Neural progenitor cell (in vitro differentiated cells): ENCODE measurements around the gene CHST8. TPM values are rescaled to one million over a fixed set of nuclear protein-coding genes. Genes with fewer than 3 reads are reported as not detected.

Experiments used
- DNase-seq: peaks from one replicate; pipeline ENCODE4 v3.0.0-alpha.2; 2016; ENCODE audit warnings: low spot score
- H2AFZ ChIP-seq: fragments of 200-600 bp; sonication (generic); replicated peaks from 2 replicates; pipeline ENCODE4 v1.6.1; 2016; ENCODE audit warnings: antibody characterized with exemption
- H3F3A ChIP-seq: fragments of 200-600 bp; sonication (generic); 2 replicates; pipeline ENCODE4 v1.6.1; 2016; ENCODE audit warnings: antibody characterized with exemption, low read depth
- H3K27ac ChIP-seq: fragments of 200-600 bp; sonication (generic); 2 replicates; pipeline ENCODE4 v1.5.1; 2016; ENCODE audit warnings: mild to moderate bottlenecking
- H3K27me3 ChIP-seq: fragments of 200-600 bp; sonication (generic); 2 replicates; pipeline ENCODE4 v1.6.1; 2016; ENCODE audit warnings: mild to moderate bottlenecking, moderate library complexity
- H3K36me3 ChIP-seq: fragments of 200-600 bp; sonication (generic); 2 replicates; pipeline ENCODE4 v1.5.1; 2016
- H3K4me1 ChIP-seq: fragments of 200-600 bp; sonication (generic); 2 replicates; pipeline ENCODE4 v1.6.1; 2016; ENCODE audit warnings: mixed run types
- H3K4me2 ChIP-seq: fragments of 200-600 bp; sonication (generic); 2 replicates; pipeline ENCODE4 v1.6.1; 2016
- H3K4me3 ChIP-seq: fragments of 200-600 bp; sonication (generic); 2 replicates; pipeline ENCODE4 v1.5.1; 2016
- H3K79me2 ChIP-seq: fragments of 200-600 bp; sonication (generic); 2 replicates; pipeline ENCODE4 v1.6.1; 2016; ENCODE audit warnings: low read depth
- H3K9ac ChIP-seq: fragments of 200-600 bp; sonication (generic); 2 replicates; pipeline ENCODE4 v1.6.1; 2016
- H3K9me3 ChIP-seq: fragments of 200-600 bp; sonication (generic); 2 replicates; pipeline ENCODE4 v1.5.1; 2016; ENCODE audit warnings: low read depth
- H4K20me1 ChIP-seq: fragments of 200-600 bp; sonication (generic); 2 replicates; pipeline ENCODE4 v1.6.1; 2016; ENCODE audit warnings: low read depth
- H3K27ac Mint-ChIP-seq: 3 replicates; pipeline ENCODE4 v1.8.0; 2021; ENCODE audit warnings: mixed read lengths
- H3K27me3 Mint-ChIP-seq: 2 replicates; pipeline ENCODE4 v1.8.0; 2022; ENCODE audit warnings: low read depth, mild to moderate bottlenecking, inconsistent platforms, moderate library complexity, mixed read lengths; ENCODE audit not compliant: insufficient read depth
- H3K36me3 Mint-ChIP-seq: 3 replicates; pipeline ENCODE4 v1.8.0; 2021; ENCODE audit warnings: mixed read lengths
- H3K4me1 Mint-ChIP-seq: 3 replicates; pipeline ENCODE4 v1.8.0; 2021; ENCODE audit warnings: mixed read lengths
- H3K4me3 Mint-ChIP-seq: 3 replicates; pipeline ENCODE4 v1.8.0; 2021; ENCODE audit warnings: mild to moderate bottlenecking, moderate library complexity, mixed read lengths
- H3K9me3 Mint-ChIP-seq: 3 replicates; pipeline ENCODE4 v1.8.0; 2020; ENCODE audit warnings: mixed read lengths
- CTCF ChIP-seq: fragments of 200-600 bp; sonication (generic); IDR thresholded peaks from 2 replicates; pipeline ENCODE4 v1.5.1; 2017; ENCODE audit warnings: antibody characterized with exemption, mild to moderate bottlenecking
- EZH2 ChIP-seq: fragments of 200-600 bp; sonication (generic); IDR thresholded peaks from 2 replicates; pipeline ENCODE4 v1.6.1; 2017; ENCODE audit warnings: antibody characterized with exemption, mild to moderate bottlenecking, moderate library complexity
- EZH2phosphoT487 ChIP-seq: fragments of 200-600 bp; sonication (generic); IDR thresholded peaks from 2 replicates; pipeline ENCODE4 v1.6.1; 2017; ENCODE audit warnings: antibody characterized with exemption
- total RNA-seq: library from RNA; depleted of rRNA; stranded (reverse); fragments of >200 nt; gene quantifications from 2 replicates; pipeline ENCODE4 v1.2.3, GENCODE V29; 2015; ENCODE audit warnings: low replicate concordance

The CHST8 gene
- total RNA-seq, 1 donor from 2014 or later = 0.92 TPM

DNA sequence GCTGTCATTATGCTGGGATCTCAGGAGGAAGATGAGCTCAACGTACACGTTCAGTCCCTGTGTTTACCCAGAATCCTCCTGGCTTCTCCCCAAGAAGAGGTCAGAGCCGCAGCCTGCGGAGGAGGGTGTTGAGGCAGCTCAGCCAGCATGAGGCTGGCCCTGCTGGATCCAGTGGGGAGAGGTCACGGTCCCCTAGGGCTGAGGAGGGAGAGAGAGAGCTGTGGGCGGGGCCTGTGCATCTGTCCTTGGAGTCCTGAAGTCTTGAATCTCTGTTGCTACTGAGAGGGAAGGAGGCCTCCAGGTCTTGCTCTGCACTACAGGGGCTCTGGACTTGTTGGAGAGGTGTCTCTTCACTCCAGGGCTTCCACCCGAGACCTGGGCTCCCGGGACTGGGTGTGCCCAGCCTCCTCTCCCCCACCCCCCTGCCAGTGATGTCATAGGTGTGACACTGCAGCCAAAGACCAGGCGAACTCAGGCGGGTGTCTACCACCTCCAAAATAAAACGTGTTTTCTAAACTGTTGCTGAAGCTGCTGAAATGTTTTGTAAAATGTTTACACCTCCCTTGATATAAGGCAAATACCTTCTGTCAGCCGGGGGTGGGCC lies 97.0 kb downstream of the CHST8 start:
- no peak overlapping the region for H3K9ac ChIP-seq
- H3F3A ChIP-seq = no peaks in the 10 kb centered on the region
- no peaks in the 10 kb centered on the region for H3K27me3 ChIP-seq
- H3K4me1 ChIP-seq = no peaks in the 10 kb centered on the region
- no peaks in the 10 kb centered on the region for H3K9me3 ChIP-seq
- H3K27ac Mint-ChIP-seq = peak overlapping the region; percentile 18
- peaks cover 3% of the 10 kb centered on the region for H3K9me3 Mint-ChIP-seq
- H3K36me3 ChIP-seq = no peaks in the 10 kb centered on the region
- no peak overlapping the region for H3K4me3 ChIP-seq
- no peak for DNase-seq
- no peak overlapping the region for H3K4me3 Mint-ChIP-seq
- no peak overlapping the region for H3K27ac ChIP-seq
- no peaks in the 10 kb centered on the region for H3K36me3 Mint-ChIP-seq
- no peak overlapping the region for H2AFZ ChIP-seq
- no peaks in the 10 kb centered on the region for H4K20me1 ChIP-seq
- H3K27me3 Mint-ChIP-seq = peaks cover 11% of the 10 kb centered on the region
- TF ChIP-seq EZH2phosphoT487 = no peak
- no peak for TF ChIP-seq CTCF
- TF ChIP-seq EZH2 = no peak
- peaks cover 4% of the 10 kb centered on the region for H3K4me1 Mint-ChIP-seq
- no peak overlapping the region for H3K4me2 ChIP-seq
- no peaks in the 10 kb centered on the region for H3K79me2 ChIP-seq

DNA sequence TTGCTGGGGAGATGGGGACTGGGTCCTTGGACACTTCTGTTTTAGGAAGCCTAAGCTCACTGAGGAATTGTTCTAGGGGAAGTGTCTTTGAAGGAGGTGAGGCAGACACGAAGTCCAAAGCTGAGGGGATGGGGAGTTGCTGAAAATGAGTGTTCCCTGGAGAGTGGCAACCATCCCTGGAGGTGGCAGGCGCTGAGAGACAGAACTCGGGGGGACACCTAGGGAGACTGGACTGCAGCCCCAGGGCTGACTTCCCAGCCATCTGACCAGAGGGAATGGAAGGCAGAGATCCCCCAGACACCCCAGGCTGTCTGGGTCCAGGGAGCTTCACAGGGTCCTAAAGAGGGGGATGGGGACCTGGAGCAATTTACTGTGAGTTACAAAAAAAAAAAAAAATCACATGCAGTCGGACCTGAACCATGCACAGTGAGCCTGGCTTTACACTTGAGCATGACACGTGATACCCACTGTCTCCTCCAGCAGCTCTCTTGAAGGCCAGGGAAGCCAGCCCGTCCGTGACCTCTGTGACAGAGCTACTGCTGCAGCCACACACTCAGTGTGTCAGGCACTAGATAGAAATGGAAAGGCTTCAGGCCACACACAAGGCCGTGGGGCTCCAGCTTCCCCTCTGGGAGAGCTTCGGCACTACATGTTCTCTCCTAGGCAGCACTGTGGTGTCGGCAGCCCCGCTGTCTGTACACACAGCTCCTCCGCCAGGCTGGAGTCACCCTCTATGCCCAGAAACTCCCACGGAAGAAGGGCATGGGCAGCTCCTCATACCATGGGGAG lies 97.8 kb downstream of the CHST8 start:
- TF ChIP-seq EZH2phosphoT487 = no peak
- no peak for TF ChIP-seq CTCF
- TF ChIP-seq EZH2 = no peak
- Mint-ChIP-seq H3K36me3 (no peaks in the 10 kb centered on the region), H3K27ac (no peak overlapping the region), H3K4me3 (peak overlapping the region; percentile 64), H3K4me1 (peaks cover 4% of the 10 kb centered on the region), H3K9me3 (peaks cover 3% of the 10 kb centered on the region), H3K27me3 (peaks cover 11% of the 10 kb centered on the region)
- no peak overlapping the region for H3K9ac ChIP-seq
- no peaks in the 10 kb centered on the region for H3K36me3 ChIP-seq
- no peaks in the 10 kb centered on the region for H3K9me3 ChIP-seq
- H3K27ac ChIP-seq = no peak overlapping the region
- H3K4me2 ChIP-seq = no peak overlapping the region
- DNase-seq = no peak
- no peaks in the 10 kb centered on the region for H3F3A ChIP-seq
- H3K27me3 ChIP-seq = no peaks in the 10 kb centered on the region
- H3K4me3 ChIP-seq = no peak overlapping the region
- no peaks in the 10 kb centered on the region for H3K4me1 ChIP-seq
- H4K20me1 ChIP-seq = no peaks in the 10 kb centered on the region
- H3K79me2 ChIP-seq = no peaks in the 10 kb centered on the region
- H2AFZ ChIP-seq = no peak overlapping the region

GRCh38 chr19:33720155-33720493 lies 98.4 kb downstream of the CHST8 start:
- no peaks in the 10 kb centered on the region for H3K4me1 ChIP-seq
- no peak overlapping the region for H2AFZ ChIP-seq
- H3F3A ChIP-seq = no peaks in the 10 kb centered on the region
- DNase-seq = no peak
- H3K27me3 ChIP-seq = no peaks in the 10 kb centered on the region
- no peak overlapping the region for H3K4me2 ChIP-seq
- TF ChIP-seq EZH2phosphoT487 (no peak), CTCF (no peak), EZH2 (no peak)
- Mint-ChIP-seq H3K9me3 (no peaks in the 10 kb centered on the region), H3K4me3 (no peak overlapping the region), H3K27ac (peak overlapping the region; percentile 13), H3K4me1 (peaks cover 4% of the 10 kb centered on the region), H3K27me3 (peaks cover 11% of the 10 kb centered on the region), H3K36me3 (no peaks in the 10 kb centered on the region)
- no peaks in the 10 kb centered on the region for H3K79me2 ChIP-seq
- no peak overlapping the region for H3K9ac ChIP-seq
- no peaks in the 10 kb centered on the region for H4K20me1 ChIP-seq
- H3K4me3 ChIP-seq = no peak overlapping the region
- no peaks in the 10 kb centered on the region for H3K9me3 ChIP-seq
- no peak overlapping the region for H3K27ac ChIP-seq
- H3K36me3 ChIP-seq = no peaks in the 10 kb centered on the region
